Muscle layer of duodenum (tissue), 2 donors: ENCODE data around the gene TEPSIN.
A peak's percentile ranks its signal among the peaks of the same experiment; 100 is the strongest.

ENCODE experiments used
- H3K27ac ChIP-seq: one replicate; pipeline ENCODE4 v1.7.0; 2013; ENCODE audit warnings: mild to moderate bottlenecking, low read length
- H3K27me3 ChIP-seq: one replicate; pipeline ENCODE4 v1.7.0; 2013; ENCODE audit warnings: low read depth, mild to moderate bottlenecking, control low read depth, low read length
- H3K36me3 ChIP-seq, 2 donors: one replicate each; pipeline ENCODE4 v1.7.0; 2013; ENCODE audit warnings: low read length in 2 of 2, control low read depth in 1 of 2, mild to moderate bottlenecking in 1 of 2; ENCODE audit not compliant: insufficient read depth in 2 of 2, control insufficient read depth in 1 of 2
- H3K4me1 ChIP-seq, 2 donors: one replicate each; pipeline ENCODE4 v1.7.0; 2013; ENCODE audit warnings: low read length in 2 of 2, mild to moderate bottlenecking in 2 of 2, control low read depth in 1 of 2, moderate library complexity in 1 of 2; ENCODE audit not compliant: insufficient read depth in 2 of 2, control insufficient read depth in 1 of 2
- H3K4me3 ChIP-seq, 2 donors: one replicate each; pipeline ENCODE4 v1.7.0; 2013; ENCODE audit warnings: low read length in 2 of 2, low read depth in 1 of 2, mild to moderate bottlenecking in 1 of 2
- H3K9me3 ChIP-seq, 2 donors: one replicate each; pipeline ENCODE4 v1.7.0; 2013; ENCODE audit warnings: low read length in 2 of 2, control low read depth in 1 of 2, mild to moderate bottlenecking in 1 of 2; ENCODE audit not compliant: control insufficient read depth in 1 of 2
- donor health status: healthy.

TEPSIN gene

DNA sequence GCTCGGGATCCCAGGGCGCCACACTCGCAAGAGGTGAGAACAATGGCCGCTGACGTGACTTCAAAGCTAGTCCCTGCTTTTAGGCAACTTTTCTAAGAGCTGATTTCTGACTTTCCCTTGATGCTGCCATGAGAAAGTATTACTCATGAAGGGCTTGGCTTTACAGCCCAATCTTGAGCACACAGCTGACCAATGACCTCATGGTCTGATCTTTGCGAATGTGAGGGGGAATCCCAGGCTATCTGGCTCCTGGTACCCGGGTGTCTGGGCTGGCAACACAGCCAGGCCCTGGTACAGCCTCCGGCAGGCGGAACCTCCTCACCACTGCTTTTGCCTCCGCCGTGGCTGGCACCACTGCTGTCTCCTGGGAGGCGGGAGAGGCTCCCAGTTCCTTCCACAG lies 17.8 kb upstream of the TEPSIN start:
- Histone ChIP-seq H3K27ac (no peak overlapping the region), H3K9me3 (no peaks in the 10 kb centered on the region), H3K36me3 (peaks cover 18 to 60% of the 10 kb centered on the region in 2 donors), H3K27me3 (no peaks in the 10 kb centered on the region), H3K4me3 (no peak overlapping the region), H3K4me1 (peaks cover 5 to 17% of the 10 kb centered on the region in 2 donors)

DNA sequence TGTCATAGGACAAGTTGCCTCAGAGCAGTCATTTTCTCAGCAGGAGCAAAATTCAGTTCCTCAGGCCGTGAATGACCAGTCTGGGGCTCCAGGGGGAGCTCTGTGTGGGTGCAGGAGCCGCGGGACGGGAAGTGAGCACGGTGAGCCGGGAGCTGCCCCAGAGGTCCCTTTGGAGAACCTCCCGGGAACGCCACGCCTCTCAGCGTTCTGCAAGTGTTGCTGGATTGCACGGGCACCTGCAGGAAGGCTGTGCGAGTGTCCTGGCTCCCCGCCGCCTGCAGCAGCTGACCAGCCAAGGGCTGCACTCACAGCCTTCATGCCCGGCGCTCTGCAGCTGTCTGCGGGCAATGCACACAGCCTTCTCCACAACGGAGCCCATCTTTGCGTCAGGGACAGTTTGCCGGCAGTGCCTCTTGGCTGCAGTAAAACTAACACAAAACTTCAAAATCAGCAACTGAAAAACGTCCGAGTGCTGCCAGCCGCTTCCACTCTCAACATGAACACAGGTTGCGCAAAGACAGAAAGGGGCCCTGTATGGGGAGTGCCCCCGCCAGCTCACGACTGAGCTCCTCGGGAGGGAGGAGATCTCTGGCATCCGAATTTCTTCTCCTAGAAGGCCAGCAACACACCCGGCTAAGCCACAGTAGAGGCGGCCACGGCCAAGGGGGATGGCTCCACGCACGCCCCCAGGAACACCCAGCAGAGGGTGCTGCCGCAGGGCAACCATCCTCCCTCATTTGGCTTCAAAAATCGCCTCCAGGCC lies 16.3 kb upstream of the TEPSIN start:
- H3K36me3 ChIP-seq: peaks cover 10 to 58% of the 10 kb centered on the region in 2 donors
- no peaks in the 10 kb centered on the region for H3K27me3 ChIP-seq
- H3K27ac ChIP-seq: no peak overlapping the region
- H3K4me3 ChIP-seq: peak overlapping the region in 1 of 2 donors; percentile 16
- peaks cover 5 to 17% of the 10 kb centered on the region in 2 donors for H3K4me1 ChIP-seq
- H3K9me3 ChIP-seq: no peaks in the 10 kb centered on the region

GRCh38 chr17:81253358-81254131 lies 14.7 kb upstream of the TEPSIN start:
- no peak overlapping the region for H3K27ac ChIP-seq
- H3K4me3 ChIP-seq: no peak overlapping the region
- H3K4me1 ChIP-seq: peaks cover 5 to 17% of the 10 kb centered on the region in 2 donors

DNA sequence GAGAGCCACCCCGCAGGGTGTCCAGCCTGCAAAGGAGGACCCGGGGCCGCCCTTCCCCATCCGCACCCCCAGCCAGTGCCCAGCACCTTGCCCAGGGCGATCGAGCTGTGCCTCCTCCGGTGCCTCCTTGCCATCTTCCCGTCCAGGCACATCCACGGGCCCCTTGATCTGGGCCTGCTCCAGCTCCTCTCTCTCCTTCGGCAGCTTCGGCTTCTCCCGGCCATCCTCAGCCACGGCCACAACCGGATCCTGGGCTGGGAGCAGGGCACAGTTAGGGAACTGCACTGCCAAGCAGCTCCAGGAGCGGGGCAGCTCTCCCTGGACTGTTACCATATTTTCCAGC lies 14.1 kb upstream of the TEPSIN start:
- H3K4me1 ChIP-seq: peaks cover 5 to 17% of the 10 kb centered on the region in 2 donors
- H3K27me3 ChIP-seq: no peaks in the 10 kb centered on the region
- H3K4me3 ChIP-seq: no peak overlapping the region
- no peaks in the 10 kb centered on the region for H3K9me3 ChIP-seq
- peaks cover 4 to 45% of the 10 kb centered on the region in 2 donors for H3K36me3 ChIP-seq
- no peak overlapping the region for H3K27ac ChIP-seq

More at GRCh38 chr17:81253358-81254131, 14.7 kb upstream of the TEPSIN start:
- H3K27me3 ChIP-seq: no peaks in the 10 kb centered on the region
- no peaks in the 10 kb centered on the region for H3K9me3 ChIP-seq
- H3K36me3 ChIP-seq: peaks cover 6 to 50% of the 10 kb centered on the region in 2 donors

DNA sequence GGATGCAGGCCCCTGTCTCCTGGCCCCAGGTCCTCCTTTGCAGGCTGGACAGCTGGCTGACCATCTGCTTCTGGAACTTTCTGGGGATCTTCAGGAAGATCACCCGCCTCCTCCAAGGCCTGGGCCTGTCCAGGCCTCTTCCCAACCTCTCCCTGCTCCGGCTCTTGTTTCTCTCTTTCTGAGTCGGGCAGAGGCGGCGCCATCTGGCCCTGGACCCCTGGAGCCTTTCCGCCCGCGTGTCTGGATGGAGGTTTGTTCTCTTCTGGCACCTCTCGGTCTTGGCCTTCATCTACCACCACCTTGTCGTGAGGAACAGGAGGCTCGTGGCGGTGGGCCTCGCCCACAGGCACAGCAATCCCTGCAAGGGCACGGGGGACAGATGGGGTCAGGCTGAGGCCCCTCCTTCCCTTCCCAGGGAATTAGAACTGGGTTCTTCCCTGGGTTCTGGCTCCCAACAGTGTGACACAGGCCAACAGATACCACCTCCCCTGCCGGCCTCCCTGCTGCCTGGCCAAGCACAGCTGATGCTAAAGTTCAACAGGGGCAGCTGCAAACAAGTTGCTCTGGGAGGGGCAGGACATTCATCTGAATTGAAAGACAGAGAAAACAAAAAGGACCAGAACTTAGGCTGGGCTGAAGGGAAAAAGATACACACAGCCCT lies 13.6 kb upstream of the TEPSIN start:
- peaks cover 4 to 40% of the 10 kb centered on the region in 2 donors for H3K36me3 ChIP-seq
- no peaks in the 10 kb centered on the region for H3K27me3 ChIP-seq
- peaks cover 5 to 17% of the 10 kb centered on the region in 2 donors for H3K4me1 ChIP-seq
- H3K9me3 ChIP-seq: no peaks in the 10 kb centered on the region
- H3K27ac ChIP-seq: no peak overlapping the region
- no peak overlapping the region for H3K4me3 ChIP-seq

- Histone ChIP-seq H3K27me3 (no peaks in the 10 kb centered on the region), H3K4me1 (peaks cover 5 to 17% of the 10 kb centered on the region in 2 donors), H3K4me3 (no peak overlapping the region), H3K9me3 (no peaks in the 10 kb centered on the region), H3K36me3 (peaks cover 4 to 35% of the 10 kb centered on the region in 2 donors), H3K27ac (no peak overlapping the region)
Observed at GRCh38 chr17:81251709-81252301, 12.9 kb upstream of the TEPSIN start.

GRCh38 chr17:81251094-81251708 lies 12.3 kb upstream of the TEPSIN start:
- Histone ChIP-seq H3K27ac (no peak overlapping the region), H3K4me3 (no peak overlapping the region), H3K36me3 (peaks cover 0 to 35% of the 10 kb centered on the region in 2 donors), H3K4me1 (peaks cover 5 to 16% of the 10 kb centered on the region in 2 donors), H3K27me3 (no peaks in the 10 kb centered on the region), H3K9me3 (no peaks in the 10 kb centered on the region)

DNA sequence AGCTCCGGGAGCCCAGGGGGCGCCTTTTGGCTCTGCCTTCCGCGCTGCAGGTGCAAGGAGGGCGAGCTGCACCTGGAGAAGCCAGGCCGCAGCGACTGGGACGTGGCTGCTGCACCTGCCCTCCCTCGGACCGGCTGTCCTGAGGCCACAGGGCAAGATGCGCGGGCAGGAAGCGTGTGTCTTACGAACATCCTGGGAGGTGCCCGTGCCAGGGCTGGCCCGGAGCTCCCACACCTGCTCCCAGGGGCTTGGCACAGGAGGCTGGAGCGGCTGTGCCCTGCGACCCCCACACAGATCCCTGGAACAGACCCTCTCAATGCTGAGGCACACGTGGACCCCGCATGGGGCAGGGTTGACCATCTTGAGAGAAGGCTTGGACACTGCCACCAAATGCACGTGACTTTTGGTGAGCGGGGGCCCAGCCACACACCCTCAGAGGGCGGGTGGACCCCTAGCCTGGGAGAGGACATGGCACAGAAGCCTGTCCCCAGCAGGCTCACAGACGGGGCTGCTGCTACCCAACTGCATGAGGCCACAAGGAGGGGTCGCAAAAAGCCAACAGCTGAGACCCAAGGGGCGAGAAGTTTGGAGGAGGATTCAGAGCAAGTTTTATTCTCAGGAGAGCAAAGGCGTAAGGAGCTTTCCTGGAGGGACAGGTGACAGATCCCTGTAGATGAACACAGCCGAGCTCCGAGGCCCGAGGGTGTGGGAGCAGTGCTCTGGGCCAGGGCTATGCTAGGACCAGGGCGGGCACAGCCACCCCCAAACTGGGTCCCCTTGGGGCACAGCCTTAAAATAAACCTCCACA lies 11.6 kb upstream of the TEPSIN start:
- H3K27ac ChIP-seq: no peak overlapping the region
- H3K9me3 ChIP-seq: no peaks in the 10 kb centered on the region
- H3K4me1 ChIP-seq: peaks cover 4 to 11% of the 10 kb centered on the region in 2 donors
- peaks cover 0 to 35% of the 10 kb centered on the region in 2 donors for H3K36me3 ChIP-seq
- no peak overlapping the region for H3K4me3 ChIP-seq
- H3K27me3 ChIP-seq: no peaks in the 10 kb centered on the region

DNA sequence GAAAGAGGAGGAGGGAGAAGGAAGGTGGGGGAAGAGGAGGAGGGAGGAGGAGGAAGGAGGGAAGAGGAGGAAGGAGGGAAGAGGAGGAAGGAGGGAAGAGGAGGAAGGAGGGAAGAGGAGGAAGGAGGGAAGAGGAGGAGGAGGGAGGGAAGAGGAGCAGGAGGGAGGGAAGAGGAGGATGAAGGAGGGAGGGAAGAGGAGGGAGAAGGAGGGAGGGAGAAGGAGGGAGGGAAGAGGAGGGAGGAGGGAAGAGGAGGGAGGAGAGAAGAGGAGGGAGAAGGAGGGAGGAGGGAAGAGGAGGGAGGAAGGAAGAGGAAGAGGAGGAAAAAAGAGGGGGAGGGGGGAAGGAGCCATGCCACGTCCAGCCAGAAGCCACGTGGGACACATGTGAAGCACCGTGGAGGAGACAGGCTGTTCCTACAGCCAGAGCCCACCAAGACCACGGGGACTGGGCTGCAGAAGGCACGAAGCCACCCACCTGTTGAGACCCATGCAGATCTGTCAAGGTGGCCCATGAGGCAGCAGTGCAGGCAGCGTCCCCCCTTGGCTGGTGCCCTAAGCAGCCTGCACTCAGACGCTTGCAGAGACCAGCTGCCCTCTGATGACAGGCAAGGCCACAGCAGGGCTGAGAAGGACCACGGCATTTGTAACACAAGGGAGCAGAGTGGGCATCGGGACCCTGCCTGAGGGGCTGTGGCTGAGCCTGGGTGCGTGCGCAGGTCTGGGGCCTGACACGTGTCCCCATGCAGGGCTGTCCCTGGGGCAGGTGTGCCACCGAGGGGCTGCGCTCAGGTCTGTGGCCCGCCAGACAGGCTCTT lies 10.6 kb upstream of the TEPSIN start:
- H3K36me3 ChIP-seq: peaks cover 0 to 35% of the 10 kb centered on the region in 2 donors
- no peak overlapping the region for H3K27ac ChIP-seq
- no peaks in the 10 kb centered on the region for H3K9me3 ChIP-seq
- peaks cover 0 to under 1% of the 10 kb centered on the region in 2 donors for H3K4me1 ChIP-seq
- H3K4me3 ChIP-seq: no peak overlapping the region
- H3K27me3 ChIP-seq: no peaks in the 10 kb centered on the region
